Right lung (tissue), 10 donors: ENCODE results near the gene KPNA3. TPM values are rescaled to one million over a fixed set of nuclear protein-coding genes. Genes with fewer than 3 reads are reported as not detected.
"Not testable (repeated sequence)": the region's sequence is repeated elsewhere in the genome, so short reads cannot be mapped to it uniquely, and the experiment has no call there.

Source experiments
- DNase-seq, 2 donors: peaks; one replicate each; pipeline ENCODE4 v3.0.0-alpha.2; 2013
- long read RNA-seq, 8 donors: transcript quantifications; one replicate each; lab custom pipeline, GENCODE V29; 2026
- polyA plus RNA-seq, 5 donors: library from polyadenylated mRNA; unstranded; fragments of 120-200 nt; gene quantifications; one replicate each; pipeline versions ENCODE4 v1.2.1 to v1.2.3, GENCODE V29; 2013; ENCODE audit warnings: inconsistent platforms in 1 of 5, low replicate concordance in 1 of 5; ENCODE audit not compliant: insufficient read length in 5 of 5, insufficient read depth in 1 of 5

Gene KPNA3, protein sequence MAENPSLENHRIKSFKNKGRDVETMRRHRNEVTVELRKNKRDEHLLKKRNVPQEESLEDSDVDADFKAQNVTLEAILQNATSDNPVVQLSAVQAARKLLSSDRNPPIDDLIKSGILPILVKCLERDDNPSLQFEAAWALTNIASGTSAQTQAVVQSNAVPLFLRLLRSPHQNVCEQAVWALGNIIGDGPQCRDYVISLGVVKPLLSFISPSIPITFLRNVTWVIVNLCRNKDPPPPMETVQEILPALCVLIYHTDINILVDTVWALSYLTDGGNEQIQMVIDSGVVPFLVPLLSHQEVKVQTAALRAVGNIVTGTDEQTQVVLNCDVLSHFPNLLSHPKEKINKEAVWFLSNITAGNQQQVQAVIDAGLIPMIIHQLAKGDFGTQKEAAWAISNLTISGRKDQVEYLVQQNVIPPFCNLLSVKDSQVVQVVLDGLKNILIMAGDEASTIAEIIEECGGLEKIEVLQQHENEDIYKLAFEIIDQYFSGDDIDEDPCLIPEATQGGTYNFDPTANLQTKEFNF
- 10 to 100 TPM; 30.9 to 43.9 (median 32.4) TPM for polyA plus RNA-seq
- long read RNA-seq, donor 1, full-length matches to known transcripts, result 5 of 5 reads
- long read RNA-seq, donor 1, partial matches to known transcripts, result 0 of 5 reads
- long read RNA-seq, donor 1, other reads (novel, unspliced or antisense), result 0 of 5 reads
- long read RNA-seq, donor 2, full-length matches to known transcripts, result 1 of 1 reads
- long read RNA-seq, donor 2, partial matches to known transcripts, result 0 of 1 reads
- long read RNA-seq, donor 2, other reads (novel, unspliced or antisense), result 0 of 1 reads
- long read RNA-seq, donor 3, full-length matches to known transcripts, result 4 of 4 reads
- long read RNA-seq, donor 3, partial matches to known transcripts, result 0 of 4 reads
- long read RNA-seq, donor 3, other reads (novel, unspliced or antisense), result 0 of 4 reads
- long read RNA-seq, donor 4, full-length matches to known transcripts, result 3 of 3 reads
- long read RNA-seq, donor 4, partial matches to known transcripts, result 0 of 3 reads
- long read RNA-seq, donor 4, other reads (novel, unspliced or antisense), result 0 of 3 reads
- long read RNA-seq, donor 5, full-length matches to known transcripts, result 10 of 10 reads
- long read RNA-seq, donor 5, partial matches to known transcripts, result 0 of 10 reads
- long read RNA-seq, donor 5, other reads (novel, unspliced or antisense), result 0 of 10 reads
- long read RNA-seq, donor 6, full-length matches to known transcripts, result 13 of 28 reads
- long read RNA-seq, donor 6, partial matches to known transcripts, result 15 of 28 reads
- long read RNA-seq, donor 6, other reads (novel, unspliced or antisense), result 0 of 28 reads
- long read RNA-seq, donor 7, full-length matches to known transcripts, result 5 of 5 reads
- long read RNA-seq, donor 7, partial matches to known transcripts, result 0 of 5 reads
- long read RNA-seq, donor 7, other reads (novel, unspliced or antisense), result 0 of 5 reads
- long read RNA-seq, donor 8, full-length matches to known transcripts, result 4 of 4 reads
- long read RNA-seq, donor 8, partial matches to known transcripts, result 0 of 4 reads
- long read RNA-seq, donor 8, other reads (novel, unspliced or antisense), result 0 of 4 reads

DNA sequence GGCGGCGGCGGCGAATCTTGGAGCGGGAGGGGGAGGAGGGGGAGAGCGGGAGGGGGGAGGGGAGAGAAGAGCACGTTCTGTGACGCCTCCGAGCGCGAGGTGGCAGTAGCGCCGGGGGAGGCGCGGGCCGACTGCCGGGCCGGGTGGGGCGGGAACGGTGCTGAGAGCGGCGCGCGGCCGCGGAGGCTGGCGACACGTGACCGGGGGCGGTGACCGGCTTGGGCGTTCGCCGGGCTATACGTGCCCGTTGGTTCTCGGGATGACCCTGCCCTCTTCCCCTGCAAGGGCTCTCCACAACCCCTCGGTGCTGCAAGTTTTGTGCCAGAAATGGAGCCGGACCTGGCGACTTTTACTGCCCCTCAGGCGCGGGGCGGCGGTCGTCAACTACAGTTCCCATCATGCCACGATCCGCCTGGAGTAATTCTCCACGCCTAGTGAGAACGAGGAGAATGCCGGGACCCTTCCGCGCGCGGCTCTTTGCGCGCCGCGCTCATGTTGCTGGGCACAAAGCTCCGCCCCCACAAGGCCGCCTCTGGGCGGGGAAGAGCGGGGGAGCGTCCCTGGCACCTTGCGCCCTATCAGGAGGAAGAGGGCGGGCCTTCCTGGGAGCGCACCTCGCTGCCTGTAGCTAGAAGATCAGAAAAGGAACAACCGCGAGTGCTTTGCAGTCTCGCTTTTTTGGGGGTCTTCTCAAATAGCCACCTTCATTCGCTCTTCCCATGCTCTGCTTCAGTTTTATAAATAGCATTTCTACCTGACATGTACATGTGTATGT lies at the start of gene KPNA3:
Gene KPNA3, minus strand, starts transcription at position 133 of the 775 bp plus-strand sequence. CDS start 176 bp downstream, outside the sequence.
- peak; percentile 97 for DNase-seq

DNA sequence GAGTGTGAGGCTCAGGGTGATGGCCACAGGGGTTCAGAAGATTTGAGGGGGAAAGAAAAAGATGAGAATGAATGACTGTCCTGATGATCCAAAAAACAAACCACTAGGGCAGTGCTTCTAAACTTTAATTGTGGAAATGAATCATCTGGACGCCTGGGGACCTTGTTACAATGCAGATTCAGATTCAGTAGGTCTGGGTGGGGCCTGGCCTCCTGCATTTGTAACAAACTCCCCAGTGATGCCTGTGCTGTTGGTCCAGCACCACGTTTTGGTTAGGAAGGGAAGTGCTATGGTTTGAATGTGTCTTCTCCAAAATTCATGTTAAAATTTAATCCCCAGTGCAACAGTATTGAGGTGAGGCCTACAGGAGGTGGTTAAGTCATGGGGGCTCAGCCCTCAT lies 49.5 kb upstream of the KPNA3 start:
- no peak for DNase-seq

DNA sequence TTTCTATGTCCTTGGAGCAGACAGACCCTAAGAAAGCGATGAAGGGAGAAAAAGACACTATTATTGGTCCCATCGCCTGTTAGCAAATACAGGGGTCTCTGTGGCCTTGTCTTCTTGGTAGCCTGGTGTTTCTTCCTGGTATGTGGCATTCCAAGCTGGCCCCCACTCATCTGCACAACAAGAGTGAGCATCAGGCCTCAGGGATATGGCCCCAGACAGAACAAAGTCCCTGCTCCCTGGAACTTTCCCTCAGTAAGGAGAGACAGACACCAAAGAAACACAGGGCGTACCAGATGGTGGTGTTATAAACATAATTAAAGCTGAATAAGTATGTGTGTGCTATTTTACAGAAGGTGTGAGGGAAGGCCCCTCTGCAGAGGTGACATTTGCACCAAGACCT lies 48.2 kb upstream of the KPNA3 start:
- DNase-seq, result no peak

DNA sequence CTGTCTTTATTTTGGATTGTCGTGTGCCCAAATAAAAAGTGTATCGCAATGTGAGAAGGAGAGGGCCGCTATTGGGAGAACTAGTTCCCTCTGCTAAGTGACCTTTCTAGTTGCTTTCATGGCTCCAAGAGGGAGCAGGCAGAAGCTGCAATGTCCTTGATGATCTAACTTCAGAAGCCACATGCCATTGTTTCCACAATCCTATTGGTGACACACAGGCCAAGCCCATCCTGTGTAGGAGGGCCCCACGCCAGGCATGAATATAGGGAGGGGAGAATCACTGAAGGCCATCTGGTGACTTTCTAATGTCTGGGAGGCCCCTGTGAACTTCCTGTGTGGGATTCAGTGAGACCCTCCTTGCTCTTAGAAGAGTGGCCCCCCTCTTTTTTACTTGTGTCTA lies 47.8 kb upstream of the KPNA3 start:
- no peak for DNase-seq

DNA sequence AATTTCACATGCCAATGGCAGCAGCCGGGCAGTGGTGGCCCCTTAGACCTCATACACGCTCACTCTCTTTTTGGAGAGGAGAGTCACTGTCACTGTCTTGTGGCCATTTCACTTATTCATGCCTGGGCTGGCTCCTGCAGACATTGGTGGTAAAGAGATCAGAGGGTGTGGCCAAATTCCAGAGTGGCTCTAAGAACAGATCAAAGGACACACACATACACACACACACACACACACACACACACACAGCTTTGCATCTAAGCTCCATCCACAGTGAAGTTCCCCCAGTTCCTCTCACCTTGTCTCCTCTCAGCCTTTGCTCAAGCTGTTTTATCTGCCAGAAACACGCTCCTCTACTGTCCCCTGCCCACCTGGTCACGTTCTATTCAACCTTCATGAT lies 46.5 kb upstream of the KPNA3 start:
- no peak for DNase-seq

DNA sequence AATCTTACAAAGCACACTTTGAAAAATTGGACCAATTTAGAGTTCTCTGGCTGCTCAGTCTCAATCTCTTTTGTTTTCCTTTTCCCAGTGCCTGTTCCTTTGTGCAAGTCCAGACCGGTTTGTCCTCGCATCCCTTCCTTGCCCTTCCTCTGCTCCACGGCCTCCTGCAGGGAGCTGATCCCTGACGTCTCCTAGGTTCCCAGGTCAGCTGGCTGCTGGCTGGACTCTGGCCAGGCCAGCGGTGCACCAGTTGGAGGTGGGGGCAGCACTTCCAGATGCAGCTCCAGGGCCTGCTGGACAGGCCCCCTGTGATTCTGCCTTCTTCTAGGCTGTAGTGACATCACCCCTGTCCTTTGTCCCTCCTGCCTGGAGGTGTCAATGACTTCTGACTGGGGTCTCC lies 44.0 kb upstream of the KPNA3 start:
- DNase-seq, result no peak

DNA sequence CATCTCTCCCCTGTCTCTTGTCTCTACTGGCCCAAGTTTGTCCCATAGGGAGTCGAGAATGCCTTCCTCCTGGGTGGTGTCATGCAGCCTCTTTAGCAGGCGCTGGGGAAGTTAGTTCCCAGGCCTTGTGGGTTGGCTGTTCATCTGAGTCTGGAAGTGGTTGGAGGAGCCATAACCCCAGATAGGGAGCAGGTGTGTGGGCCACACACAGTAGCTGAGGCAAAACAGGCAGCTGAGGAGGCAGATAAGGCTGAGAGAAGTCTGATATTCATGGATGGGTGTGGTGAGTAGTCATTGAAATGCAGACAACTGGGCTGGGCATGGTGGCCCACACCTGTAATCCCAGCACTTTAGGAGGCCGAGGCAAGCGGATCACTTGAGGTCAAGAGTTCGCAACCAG lies 40.9 kb upstream of the KPNA3 start:
- no peak for DNase-seq

DNA sequence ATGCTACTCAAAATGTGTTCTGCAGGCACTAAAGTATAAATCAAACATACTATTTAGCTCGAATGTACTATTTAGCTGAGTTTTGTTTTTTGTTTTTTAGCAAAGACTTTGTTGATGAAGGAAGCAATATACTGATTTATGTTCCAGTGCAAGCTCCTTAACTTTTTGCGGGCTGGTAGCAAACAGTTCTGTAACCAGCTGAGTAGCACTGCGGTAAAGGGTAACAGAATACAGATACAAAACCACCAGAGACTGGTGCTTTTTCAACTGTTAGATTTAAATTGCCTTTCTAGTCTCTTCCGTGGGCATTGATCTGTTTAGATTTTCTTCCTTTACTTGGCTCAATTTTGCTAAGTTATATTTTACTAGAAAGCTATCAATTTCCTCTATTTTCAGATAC lies 39.0 kb upstream of the KPNA3 start:
- no peak for DNase-seq

DNA sequence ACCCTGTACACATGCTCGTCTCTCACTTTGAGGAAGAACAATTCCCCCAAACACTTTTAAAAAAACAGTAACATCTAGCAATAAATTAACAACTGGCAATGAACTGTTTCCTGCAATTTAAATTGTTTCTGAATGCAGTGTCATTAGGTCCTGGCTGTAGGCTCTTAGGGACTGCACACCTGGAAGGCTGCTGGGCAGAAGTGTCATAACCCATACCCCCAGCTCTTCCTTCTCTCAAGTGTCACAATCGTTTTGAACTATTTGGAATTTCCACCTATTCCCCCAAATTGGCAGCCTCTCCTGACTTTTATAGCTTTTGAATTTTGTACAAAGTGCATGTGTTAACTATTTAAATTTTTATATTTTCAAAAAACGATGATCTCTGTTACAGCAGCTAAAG lies 38.2 kb upstream of the KPNA3 start:
- DNase-seq, result no peak

DNA sequence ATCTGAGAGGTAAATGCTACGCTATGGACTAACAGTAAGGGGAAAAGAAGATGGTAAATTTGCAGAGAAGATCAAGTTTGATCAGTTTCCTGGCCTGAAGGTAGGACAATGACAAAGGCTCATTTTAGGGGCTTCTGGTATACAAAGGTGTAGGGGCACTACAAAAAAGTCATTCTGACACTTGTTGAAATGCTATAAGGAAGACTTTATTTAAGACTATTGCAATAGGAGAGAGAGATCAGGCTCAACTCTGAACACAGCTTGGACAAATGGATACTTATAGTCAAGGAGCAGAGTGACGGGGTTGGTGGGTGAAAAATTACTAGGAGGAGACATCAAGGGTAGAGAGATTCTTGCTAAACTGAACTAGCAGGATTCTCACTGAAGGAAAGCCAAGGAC lies 37.2 kb upstream of the KPNA3 start:
- no peak for DNase-seq

DNA sequence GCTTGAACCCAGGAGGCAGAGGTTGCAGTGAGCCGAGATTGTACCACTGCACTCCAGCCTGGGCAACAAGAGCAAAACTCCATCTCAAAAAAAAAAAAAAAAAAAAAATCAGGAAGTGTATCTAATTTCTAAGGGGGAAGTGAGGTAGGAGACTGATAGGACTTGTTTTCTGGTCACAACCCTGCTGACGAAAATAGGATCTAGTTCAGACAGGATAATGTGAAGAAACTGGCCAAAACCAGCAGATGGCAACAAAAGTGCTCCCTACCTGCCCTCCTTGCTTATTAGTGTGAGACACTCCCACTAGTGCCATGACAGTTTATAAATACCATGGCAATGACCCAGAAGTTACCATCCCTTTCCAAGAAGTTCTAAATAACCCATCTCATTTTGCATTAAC lies 36.0 kb upstream of the KPNA3 start:
- no peak for DNase-seq

DNA sequence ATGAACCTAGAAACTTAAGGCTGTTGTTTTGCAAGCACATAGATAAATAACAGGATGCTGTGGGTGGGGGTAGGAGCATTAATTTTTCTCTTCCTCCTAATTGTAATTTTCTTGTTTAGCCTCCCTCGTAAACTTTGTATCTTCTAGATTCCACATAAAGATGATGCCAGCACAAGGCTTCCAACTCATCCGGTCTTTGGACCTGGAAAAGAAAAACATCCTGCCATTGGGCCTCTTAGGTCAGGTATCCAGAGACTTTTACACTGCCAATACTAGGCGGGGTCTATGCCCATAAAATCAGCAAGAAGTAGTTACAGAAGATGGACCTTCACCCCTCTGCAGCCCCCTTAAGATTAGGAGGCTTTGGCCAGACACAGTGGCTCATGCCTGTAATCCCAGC lies 35.4 kb upstream of the KPNA3 start:
- no peak for DNase-seq

DNA sequence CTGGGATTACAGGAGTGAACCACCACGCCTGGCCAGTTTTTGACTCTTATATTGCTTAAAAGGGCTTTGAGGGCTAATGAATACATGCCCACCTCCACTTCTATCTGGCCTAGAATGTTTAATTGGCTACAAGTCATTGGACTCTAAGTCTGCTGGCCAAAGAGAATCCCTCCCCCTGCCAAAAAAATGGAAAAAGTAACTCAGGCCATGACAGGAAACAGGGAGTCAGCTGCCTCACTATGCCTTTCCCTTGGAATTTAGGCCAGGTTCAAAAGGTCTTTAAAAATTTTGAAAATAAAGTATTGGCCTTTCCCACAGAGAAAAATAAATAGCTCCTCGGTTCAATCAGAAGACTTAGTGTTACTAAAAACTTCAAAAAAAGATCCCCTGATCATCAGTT lies 34.9 kb upstream of the KPNA3 start:
- no peak for DNase-seq

DNA sequence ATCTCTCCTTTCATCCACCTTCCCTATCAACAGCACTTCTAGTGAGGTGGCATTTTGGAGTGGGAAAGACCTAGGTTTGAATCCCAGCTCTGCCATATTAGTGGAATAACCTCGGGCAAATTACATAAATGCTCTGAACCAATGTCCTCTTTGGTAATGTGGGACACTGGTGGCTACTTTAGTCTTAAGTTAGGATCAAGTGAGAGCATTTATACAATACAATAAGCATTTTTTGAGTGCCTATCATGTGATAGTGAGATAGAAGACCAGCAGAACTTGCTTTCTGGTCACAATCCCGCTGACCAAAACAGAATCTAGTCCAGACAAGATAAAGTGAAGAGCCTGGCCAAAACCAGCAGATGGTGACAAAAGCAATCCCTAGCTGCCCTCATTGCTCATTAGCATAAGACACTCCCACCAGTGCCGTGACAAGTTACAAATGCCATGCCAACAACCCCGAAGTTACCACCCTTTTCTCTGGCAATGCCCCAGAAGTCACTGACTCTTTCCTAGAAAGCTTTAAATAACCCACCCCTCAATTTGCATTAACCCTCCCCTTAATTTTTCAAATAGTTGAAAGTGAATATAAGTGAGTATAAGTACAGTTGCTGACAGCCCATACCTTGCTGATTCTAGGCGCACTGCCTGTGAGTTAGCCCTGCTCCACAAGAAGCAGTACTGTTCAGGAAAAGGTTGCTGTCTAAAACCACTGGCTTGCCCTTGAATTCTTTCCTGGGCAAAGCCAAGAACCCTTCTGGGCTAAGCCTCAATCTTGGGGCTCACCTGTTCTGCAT lies 28.9 kb upstream of the KPNA3 start:
- no peak for DNase-seq

DNA sequence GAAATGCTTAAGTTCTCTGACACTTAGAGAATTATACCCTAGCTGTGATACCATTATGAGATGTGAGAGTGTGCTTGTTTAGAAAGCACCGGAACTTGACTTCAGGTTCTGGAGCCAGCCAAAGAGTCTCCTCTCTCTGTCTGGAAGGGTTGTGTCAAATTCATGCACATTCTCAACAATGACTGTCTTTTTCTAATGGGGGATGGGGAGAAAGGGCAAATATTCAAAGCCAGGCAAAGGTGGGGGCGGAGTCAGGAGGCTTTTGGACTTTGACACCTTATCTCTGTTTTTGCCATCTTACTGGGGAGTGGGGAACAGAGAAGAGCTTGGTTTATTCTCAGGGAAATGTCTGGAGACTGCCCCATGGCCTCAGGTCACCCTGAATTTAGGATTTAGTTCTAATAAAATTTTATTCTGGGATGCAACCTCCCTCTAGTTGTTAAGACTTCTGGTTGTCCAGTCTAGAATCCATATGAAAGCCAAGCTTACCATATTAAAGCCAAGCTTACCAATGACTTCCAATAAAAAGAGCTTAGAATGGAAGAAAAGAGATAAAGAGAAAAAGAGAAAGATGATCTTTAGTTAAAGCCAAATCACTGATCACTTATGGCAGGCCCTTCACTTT lies 28.2 kb upstream of the KPNA3 start:
- no peak for DNase-seq

DNA sequence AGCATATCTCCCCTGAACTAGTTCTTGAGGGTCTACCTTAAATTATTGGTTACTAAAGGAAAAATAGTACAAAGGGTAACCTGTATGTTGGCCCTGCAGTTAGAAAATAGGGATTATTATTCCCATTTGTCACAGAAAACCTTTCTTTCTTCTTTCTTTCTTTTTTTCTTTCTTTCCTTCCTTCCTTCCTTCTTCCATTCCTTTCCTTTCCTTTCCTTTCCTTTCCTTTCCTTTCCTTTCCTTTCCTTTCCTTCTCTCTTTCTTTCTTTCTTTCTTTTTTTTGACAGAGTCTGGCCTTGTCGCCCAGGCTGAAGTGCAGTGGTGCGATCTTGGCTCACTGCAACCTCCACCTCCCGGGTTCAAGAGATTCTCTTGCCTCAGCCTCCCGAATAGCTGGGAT lies 23.6 kb upstream of the KPNA3 start:
- not testable (repeated sequence) for DNase-seq

DNA sequence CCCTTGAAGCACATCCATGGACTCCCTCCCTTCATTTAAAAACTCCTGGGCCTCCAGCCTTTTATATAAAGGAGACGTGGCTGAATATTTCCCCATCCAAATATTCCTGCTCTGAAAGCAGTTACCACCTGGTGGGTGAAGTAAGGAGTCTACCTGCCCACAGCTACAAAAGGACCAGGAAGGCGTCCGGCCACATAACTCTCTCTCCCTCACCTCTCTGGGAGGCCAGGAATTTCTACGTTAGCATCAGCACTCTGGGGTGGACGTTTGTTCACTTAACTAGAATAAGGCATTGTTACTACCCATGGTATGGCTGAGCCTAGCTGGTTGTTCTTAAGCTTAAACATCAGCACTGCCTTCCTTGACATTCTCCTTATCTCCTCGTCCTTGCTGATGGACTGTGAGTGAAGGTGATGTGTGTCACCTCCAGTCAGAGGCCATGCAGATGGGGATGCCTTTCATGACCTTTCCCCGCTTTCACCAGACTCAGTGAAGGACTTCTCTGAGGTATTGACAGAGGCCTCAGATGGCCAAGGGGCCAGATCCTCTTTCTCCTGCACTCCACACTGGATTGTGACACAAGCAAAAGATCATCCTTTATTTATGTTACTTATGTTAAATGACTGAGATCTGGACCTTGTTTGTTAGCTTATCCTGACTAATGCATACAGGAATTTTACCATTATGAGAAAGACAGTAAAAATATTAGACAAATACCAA lies 22.2 kb upstream of the KPNA3 start:
- no peak for DNase-seq

DNA sequence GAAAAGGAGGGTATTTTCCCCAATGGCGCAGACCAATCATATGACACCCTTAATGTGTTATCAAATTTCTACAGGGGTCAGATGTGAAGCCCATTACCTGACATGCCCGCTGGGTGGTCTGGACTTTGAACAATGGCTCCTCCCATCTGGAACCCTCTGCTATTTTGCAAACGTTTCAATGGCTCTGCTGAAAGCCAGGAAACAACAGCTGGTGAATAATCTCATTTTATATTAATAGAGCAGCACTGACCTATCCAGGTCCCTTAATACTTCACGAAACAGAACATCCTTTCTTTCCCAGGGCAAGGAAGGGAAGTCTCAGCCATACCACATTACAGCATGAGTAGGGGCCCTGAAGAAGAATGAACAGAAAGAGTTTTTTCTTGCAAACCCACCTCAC lies 20.3 kb upstream of the KPNA3 start:
- DNase-seq, result no peak

DNA sequence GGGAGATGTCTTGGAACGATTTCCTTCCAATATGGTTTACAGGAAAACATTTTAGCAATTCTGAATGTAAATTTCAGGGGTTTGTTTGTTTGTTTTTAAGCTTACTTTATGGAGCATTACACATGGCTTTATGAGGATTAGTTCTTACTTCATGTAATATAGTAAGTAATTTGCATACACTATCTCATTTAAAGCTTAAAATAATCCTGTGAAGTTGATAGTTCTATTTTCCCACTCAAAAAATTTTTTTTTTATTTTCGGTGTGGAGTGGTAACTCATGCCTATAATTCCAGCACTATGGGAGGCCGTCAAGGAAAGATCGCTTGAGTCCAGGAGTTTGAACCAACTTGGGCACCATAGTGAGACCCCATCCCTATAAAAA lies 19.0 kb upstream of the KPNA3 start:
- DNase-seq, result no peak
